RWPE2 (cell line): ENCODE results near the gene GPT2.
A peak's percentile ranks its signal among the peaks of the same experiment; 100 is the strongest.

Experiments used
- ATAC-seq: fragments of 200-7000 bp; cut with Tn5 transposase; 3 replicates; pipeline ENCODE4 v1.9.1; 2021; ENCODE audit warnings: low read depth
- DNase-seq: peaks from one replicate; pipeline ENCODE4 v3.0.0-alpha.2; 2020; ENCODE audit warnings: low spot score
- H3K27ac ChIP-seq: fragments of 450-650 bp; 2 replicates; pipeline ENCODE4 v1.5.1; 2017; ENCODE audit warnings: mild to moderate bottlenecking; ENCODE audit not compliant: poor library complexity, severe bottlenecking
- H3K27me3 ChIP-seq: fragments of 250-450 bp; sonication (Bioruptor Pico); 2 replicates; pipeline ENCODE4 v1.5.1; 2021; ENCODE audit warnings: mild to moderate bottlenecking, moderate library complexity; ENCODE audit not compliant: insufficient read depth, poor library complexity, severe bottlenecking
- H3K36me3 ChIP-seq: fragments of 250-450 bp; sonication (Bioruptor Pico); 2 replicates; pipeline ENCODE4 v1.5.1; 2020; ENCODE audit warnings: low read depth, mild to moderate bottlenecking, moderate library complexity
- H3K4me1 ChIP-seq: fragments of 250-450 bp; sonication (Bioruptor Pico); 2 replicates; pipeline ENCODE4 v1.5.1; 2021; ENCODE audit warnings: mild to moderate bottlenecking, moderate library complexity; ENCODE audit not compliant: insufficient read depth, poor library complexity, severe bottlenecking
- H3K4me3 ChIP-seq: fragments of 250-450 bp; sonication (Bioruptor Pico); 2 replicates; pipeline ENCODE4 v1.5.1; 2021; ENCODE audit warnings: mild to moderate bottlenecking, moderate library complexity; ENCODE audit not compliant: severe bottlenecking
- H3K9me3 ChIP-seq: fragments of 250-450 bp; sonication (Bioruptor Pico); 2 replicates; pipeline ENCODE4 v1.5.1; 2021; ENCODE audit warnings: mild to moderate bottlenecking, moderate library complexity; ENCODE audit not compliant: severe bottlenecking
- CTCF ChIP-seq: fragments of 450-650 bp; IDR thresholded peaks from one replicate; pipeline ENCODE4 v1.5.1; 2017; ENCODE audit warnings: mild to moderate bottlenecking, moderate library complexity; ENCODE audit not compliant: poor library complexity, severe bottlenecking

The GPT2 gene

GRCh38 chr16:46883690-46884512 lies at the start of gene GPT2:
Gene GPT2 (plus strand): TSS chr16:46884362. CDS start chr16:46884716, 354 bp downstream.
- peak; percentile 99 for DNase-seq
- TF ChIP-seq CTCF: no peak
- Histone ChIP-seq H3K27ac (peak within 1 kb of the TSS; percentile 21), H3K9me3 (no peaks in the 10 kb centered on the region), H3K4me1 (peaks cover 17% of the 10 kb centered on the region), H3K4me3 (peak within 1 kb of the TSS; percentile 84), H3K27me3 (no peaks in the 10 kb centered on the region), H3K36me3 (peaks cover 28% of the 10 kb centered on the region)
- peak; percentile 97 for ATAC-seq

GRCh38 chr16:46836534-46837530 lies 47.3 kb upstream of the GPT2 start:
- no peak for TF ChIP-seq CTCF
- no peaks in the 10 kb centered on the region for H3K4me1 ChIP-seq
- no peaks in the 10 kb centered on the region for H3K36me3 ChIP-seq
- no peaks in the 10 kb centered on the region for H3K9me3 ChIP-seq
- ATAC-seq: peak; percentile 44; the same call in 1 of the 3 replicates
- no peaks in the 10 kb centered on the region for H3K27me3 ChIP-seq
- no peak overlapping the region for H3K27ac ChIP-seq
- no peak for DNase-seq
- no peak overlapping the region for H3K4me3 ChIP-seq

GRCh38 chr16:46839986-46840443 lies 44.1 kb upstream of the GPT2 start:
- TF ChIP-seq CTCF: no peak

GRCh38 chr16:46842192-46842895 lies 41.8 kb upstream of the GPT2 start:
- Histone ChIP-seq H3K4me1 (no peaks in the 10 kb centered on the region), H3K4me3 (no peak overlapping the region), H3K27me3 (no peaks in the 10 kb centered on the region), H3K27ac (no peak overlapping the region), H3K9me3 (no peaks in the 10 kb centered on the region), H3K36me3 (no peaks in the 10 kb centered on the region)
- TF ChIP-seq CTCF: no peak
- ATAC-seq (no peak), DNase-seq (no peak)

More at GRCh38 chr16:46839986-46840443, 44.1 kb upstream of the GPT2 start:
- Histone ChIP-seq H3K4me3 (no peak overlapping the region), H3K36me3 (no peaks in the 10 kb centered on the region), H3K27me3 (no peaks in the 10 kb centered on the region), H3K27ac (no peak overlapping the region), H3K4me1 (no peaks in the 10 kb centered on the region), H3K9me3 (no peaks in the 10 kb centered on the region)
- ATAC-seq: no peak
- DNase-seq: no peak
